WI38 (cell line): ENCODE data around the gene SGO2.

Experiments
- H3K4me3 ChIP-seq: 2 replicates; pipeline ENCODE4 v1.5.1; 2011; ENCODE audit warnings: low read depth, mild to moderate bottlenecking, control low read depth, low read length
- CTCF ChIP-seq: IDR thresholded peaks from 2 replicates; pipeline ENCODE4 v1.5.1; 2012; ENCODE audit warnings: low read depth, mild to moderate bottlenecking, control low read depth, low read length

SGO2 gene

DNA sequence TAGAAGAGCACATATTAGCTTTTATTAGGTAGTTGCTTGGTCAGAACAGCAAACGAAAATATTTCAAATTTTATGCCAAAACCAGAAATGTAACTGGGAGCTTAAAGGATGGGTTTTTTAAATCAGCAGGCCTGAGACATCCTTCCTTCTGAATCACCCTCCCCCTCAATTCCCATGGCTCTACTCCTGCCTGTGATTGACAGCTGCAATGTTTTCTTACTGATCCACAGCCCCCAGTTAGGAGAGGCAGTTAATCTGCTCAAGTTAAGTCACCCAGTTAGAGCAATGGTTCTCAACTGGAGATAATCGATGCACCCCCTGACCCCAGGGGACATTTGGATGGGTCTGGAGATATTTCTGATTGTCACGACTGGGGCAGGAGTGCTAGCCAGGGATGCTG is 41.1 kb upstream of the SGO2 start:
- TF ChIP-seq CTCF, result no peak
- no peak overlapping the region for H3K4me3 ChIP-seq

DNA sequence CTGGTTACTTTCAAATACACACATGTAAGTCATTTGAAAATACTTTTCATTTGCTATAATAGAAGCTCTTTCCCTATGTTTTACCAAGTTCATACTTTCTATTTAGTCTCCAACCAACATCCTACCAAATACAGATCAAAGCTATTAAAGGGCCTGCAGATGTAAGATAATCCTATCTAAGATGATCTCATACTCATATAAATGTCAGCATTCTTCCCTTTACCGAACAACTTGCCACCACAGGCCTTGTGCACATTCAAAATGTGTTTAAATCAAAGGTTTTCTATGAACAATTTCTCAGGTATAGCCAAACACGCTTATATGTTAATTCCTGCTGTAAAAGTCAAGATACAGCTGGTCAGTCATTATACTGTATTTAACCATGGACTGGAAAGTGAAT is 39.5 kb upstream of the SGO2 start:
- TF ChIP-seq CTCF, result no peak
- H3K4me3 ChIP-seq, result no peak overlapping the region

DNA sequence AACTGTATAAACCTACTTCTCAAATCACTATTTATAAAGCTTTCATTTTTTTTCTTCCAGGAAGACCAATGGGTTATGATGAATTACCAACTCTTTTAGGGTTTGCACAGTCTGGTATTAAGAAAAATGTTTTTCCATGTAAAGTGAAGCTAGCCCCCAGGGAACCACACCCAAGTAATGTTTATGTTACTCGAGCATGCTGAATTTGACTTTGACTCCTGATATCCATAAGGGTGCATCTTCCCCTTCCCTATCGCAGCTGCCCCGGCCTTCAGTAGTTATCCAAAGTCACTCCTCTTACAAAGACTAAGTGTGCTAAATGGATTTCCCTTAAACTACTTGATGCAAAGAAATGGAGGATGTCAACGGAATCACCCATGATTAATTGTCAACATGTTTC is 37.8 kb upstream of the SGO2 start:
- no peak overlapping the region for H3K4me3 ChIP-seq
- TF ChIP-seq CTCF, result no peak

- no peak for TF ChIP-seq CTCF
- no peak overlapping the region for H3K4me3 ChIP-seq
Observed at GRCh38 chr2:200490001-200490400, 36.0 kb upstream of the SGO2 start.

- no peak overlapping the region for H3K4me3 ChIP-seq
- no peak for TF ChIP-seq CTCF
Observed at GRCh38 chr2:200492656-200493055, 33.4 kb upstream of the SGO2 start.

DNA sequence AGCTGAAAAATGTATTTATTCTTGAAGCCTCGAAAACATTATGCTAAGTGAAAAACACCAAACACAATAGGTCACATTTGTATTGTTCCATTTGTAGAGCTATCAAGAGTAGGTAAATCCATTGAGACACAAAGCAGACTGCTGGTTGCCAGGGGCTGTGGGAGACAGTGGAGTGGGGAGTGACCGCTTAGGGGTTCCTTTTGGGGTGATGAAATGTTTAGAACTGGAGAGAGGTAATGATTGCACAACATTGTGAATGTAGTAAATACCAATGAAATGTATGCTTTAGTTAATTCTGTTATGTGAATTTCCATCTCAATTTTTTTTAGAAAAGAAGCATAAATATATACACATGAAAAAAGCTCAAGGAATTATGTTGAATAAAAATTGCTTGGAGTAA is 32.0 kb upstream of the SGO2 start:
- no peak for TF ChIP-seq CTCF
- no peak overlapping the region for H3K4me3 ChIP-seq

DNA sequence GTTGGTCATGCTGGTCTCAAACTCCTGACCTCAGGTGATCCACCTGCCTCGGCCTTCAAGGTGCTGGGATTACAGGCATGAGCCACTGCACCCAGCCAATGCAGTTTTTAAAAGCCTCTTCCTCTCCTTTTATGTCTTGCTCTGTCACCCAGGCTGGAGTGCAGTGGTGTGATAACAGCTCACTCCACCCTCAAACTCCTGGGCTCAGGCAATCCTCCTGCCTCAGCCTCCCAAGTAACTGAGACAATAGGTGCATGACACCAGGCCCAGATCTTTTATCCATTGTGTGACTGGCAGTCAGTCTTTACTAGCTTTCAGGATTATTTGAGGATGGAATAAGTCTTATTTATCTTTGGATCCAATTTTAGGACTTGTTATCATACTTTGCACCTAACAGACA is 29.3 kb upstream of the SGO2 start:
- H3K4me3 ChIP-seq, result no peak overlapping the region
- no peak for TF ChIP-seq CTCF
